GM12878 (cell line): ENCODE measurements around the gene TMEM40. TPM values are rescaled to one million over a fixed set of nuclear protein-coding genes. Genes with fewer than 3 reads are reported as not detected.

Source experiments
- BHLHE40 ChIP-seq, 2 experiments: fragments of 450-650 bp in 1 of 2; IDR thresholded peaks; 2 replicates each; pipeline ENCODE4 v1.6.1; 2011 to 2017; ENCODE audit warnings: low read depth in 2 of 2, borderline replicate concordance in 1 of 2, improper control_type of control experiment in 1 of 2, low read length in 1 of 2, mild to moderate bottlenecking in 1 of 2
- FOXM1 ChIP-seq: IDR thresholded peaks from 2 replicates; pipeline ENCODE4 v1.6.1; 2012; ENCODE audit warnings: low read depth, mild to moderate bottlenecking, inconsistent platforms, low read length, moderate library complexity
- HDAC6 ChIP-seq: fragments of 200-600 bp; sonication (generic); IDR thresholded peaks from one replicate; pipeline ENCODE4 v1.8.0; 2017; ENCODE audit warnings: antibody characterized with exemption; ENCODE audit not compliant: unreplicated experiment
- KAT2A ChIP-seq: conservative IDR thresholded peaks from 2 replicates; pipeline ENCODE4 v1.6.1; 2011; ENCODE audit warnings: low read depth, low read length; ENCODE audit not compliant: control insufficient read depth
- NFYB ChIP-seq: IDR thresholded peaks from 2 replicates; pipeline ENCODE4 v1.6.1; 2011; ENCODE audit warnings: low read depth, mild to moderate bottlenecking, low read length, improper control_type of control experiment, moderate library complexity; ENCODE audit not compliant: insufficient read depth
- RB1 ChIP-seq: fragments of 450-650 bp; formaldehyde crosslinking; IDR thresholded peaks from 2 replicates; pipeline ENCODE4 v1.6.1; 2017; ENCODE audit warnings: mild to moderate bottlenecking, borderline replicate concordance
- SUZ12 ChIP-seq: fragments of 200-600 bp; sonication (generic); IDR thresholded peaks from one replicate; pipeline ENCODE4 v1.6.1; 2018; ENCODE audit warnings: antibody characterized with exemption, mild to moderate bottlenecking; ENCODE audit not compliant: unreplicated experiment
- TAF1 ChIP-seq: IDR thresholded peaks from 2 replicates; pipeline ENCODE4 v1.6.1; 2011; ENCODE audit warnings: mild to moderate bottlenecking, low read depth, low read length, borderline replicate concordance
- polyA plus RNA-seq, 11 experiments: library from polyadenylated mRNA; depleted of rRNA in 4 of 11; unstranded in 6 of 11; stranded (reverse) in 5 of 11; fragments of >200 nt; fragmentation: Nextera tagmentation in 4 of 11; fragmentation: Illumina TruSeq in 1 of 11; extraction: Ambion mirVana in 4 of 11; extraction: Trizol in 1 of 11; gene quantifications; 1 replicate in 1 of 11; 2 replicates in 10 of 11; pipeline versions ENCODE4 v1.2.1 to v1.2.3, GENCODE V29; 2011 to 2016; ENCODE audit warnings: inconsistent platforms in 2 of 11, missing spikeins in 2 of 11, low read depth in 1 of 11
- total RNA-seq, 4 experiments: library from RNA; depleted of rRNA in 3 of 4; stranded (reverse); fragments of >200 nt in 3 of 4; fragmentation: Illumina TruSeq in 1 of 4; extraction: Trizol in 1 of 4; gene quantifications; 2 replicates each; pipeline versions ENCODE4 v1.2.1 to v1.2.3, GENCODE V29; 2013 to 2021
- TF ChIP-seq, protein P1 (sequence below): fragments of 150-350 bp; IDR thresholded peaks from 2 replicates; pipeline ENCODE4 v1.6.1; 2014; ENCODE audit warnings: mild to moderate bottlenecking, low read depth, low read length
- TF ChIP-seq, protein P2 (sequence below): fragments of 450-650 bp; conservative IDR thresholded peaks from 2 replicates; pipeline ENCODE4 v1.6.1; 2017; ENCODE audit warnings: mild to moderate bottlenecking, moderate library complexity
- TF ChIP-seq, protein P3 (sequence below): IDR thresholded peaks from 2 replicates; pipeline ENCODE4 v1.6.1; 2012; ENCODE audit warnings: low read depth, low read length, improper control_type of control experiment
- TF ChIP-seq, protein P4 (sequence below): fragments of 450-650 bp; IDR thresholded peaks from 2 replicates; pipeline ENCODE4 v1.6.1; 2016; ENCODE audit warnings: mild to moderate bottlenecking
- TF ChIP-seq, protein P5 (sequence below): IDR thresholded peaks from 2 replicates; pipeline ENCODE4 v1.6.1; 2011; ENCODE audit warnings: low read depth, low read length, improper control_type of control experiment, borderline replicate concordance

TMEM40 gene
- total and polyA plus RNA-seq, 10 of the 15 experiments (the other 5 are each of a cell fraction or from before 2014, with no cell fraction given), result 0.10 to 0.46 (median 0.27) TPM; not detected in 3

DNA sequence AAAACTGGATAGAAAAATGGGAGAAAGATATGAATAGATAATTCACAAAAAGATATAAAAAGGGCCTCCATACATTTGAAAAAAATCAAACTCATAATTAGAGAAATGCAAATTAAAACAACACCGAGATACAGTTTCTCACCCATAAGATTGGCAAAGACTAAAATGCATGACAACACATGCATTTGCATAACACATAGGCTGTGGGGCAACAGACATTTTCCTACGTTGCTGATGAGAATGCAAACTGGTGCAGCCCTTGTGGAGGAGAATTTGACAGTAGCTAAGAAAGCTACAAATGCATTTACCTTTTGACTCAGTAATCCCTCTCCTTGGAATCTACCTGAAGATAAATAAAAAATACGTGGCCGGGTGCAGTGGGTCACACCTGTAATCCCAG, 26.0 kb upstream of the TMEM40 start (continued):
- TF ChIP-seq, protein P1, sequence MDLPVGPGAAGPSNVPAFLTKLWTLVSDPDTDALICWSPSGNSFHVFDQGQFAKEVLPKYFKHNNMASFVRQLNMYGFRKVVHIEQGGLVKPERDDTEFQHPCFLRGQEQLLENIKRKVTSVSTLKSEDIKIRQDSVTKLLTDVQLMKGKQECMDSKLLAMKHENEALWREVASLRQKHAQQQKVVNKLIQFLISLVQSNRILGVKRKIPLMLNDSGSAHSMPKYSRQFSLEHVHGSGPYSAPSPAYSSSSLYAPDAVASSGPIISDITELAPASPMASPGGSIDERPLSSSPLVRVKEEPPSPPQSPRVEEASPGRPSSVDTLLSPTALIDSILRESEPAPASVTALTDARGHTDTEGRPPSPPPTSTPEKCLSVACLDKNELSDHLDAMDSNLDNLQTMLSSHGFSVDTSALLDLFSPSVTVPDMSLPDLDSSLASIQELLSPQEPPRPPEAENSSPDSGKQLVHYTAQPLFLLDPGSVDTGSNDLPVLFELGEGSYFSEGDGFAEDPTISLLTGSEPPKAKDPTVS, result no peak
- no peak for TF ChIP-seq KAT2A
- no peak for TF ChIP-seq NFYB
- TF ChIP-seq FOXM1, result no peak
- TF ChIP-seq, protein P2, sequence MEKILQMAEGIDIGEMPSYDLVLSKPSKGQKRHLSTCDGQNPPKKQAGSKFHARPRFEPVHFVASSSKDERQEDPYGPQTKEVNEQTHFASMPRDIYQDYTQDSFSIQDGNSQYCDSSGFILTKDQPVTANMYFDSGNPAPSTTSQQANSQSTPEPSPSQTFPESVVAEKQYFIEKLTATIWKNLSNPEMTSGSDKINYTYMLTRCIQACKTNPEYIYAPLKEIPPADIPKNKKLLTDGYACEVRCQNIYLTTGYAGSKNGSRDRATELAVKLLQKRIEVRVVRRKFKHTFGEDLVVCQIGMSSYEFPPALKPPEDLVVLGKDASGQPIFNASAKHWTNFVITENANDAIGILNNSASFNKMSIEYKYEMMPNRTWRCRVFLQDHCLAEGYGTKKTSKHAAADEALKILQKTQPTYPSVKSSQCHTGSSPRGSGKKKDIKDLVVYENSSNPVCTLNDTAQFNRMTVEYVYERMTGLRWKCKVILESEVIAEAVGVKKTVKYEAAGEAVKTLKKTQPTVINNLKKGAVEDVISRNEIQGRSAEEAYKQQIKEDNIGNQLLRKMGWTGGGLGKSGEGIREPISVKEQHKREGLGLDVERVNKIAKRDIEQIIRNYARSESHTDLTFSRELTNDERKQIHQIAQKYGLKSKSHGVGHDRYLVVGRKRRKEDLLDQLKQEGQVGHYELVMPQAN, result no peak
- TF ChIP-seq, protein P3, sequence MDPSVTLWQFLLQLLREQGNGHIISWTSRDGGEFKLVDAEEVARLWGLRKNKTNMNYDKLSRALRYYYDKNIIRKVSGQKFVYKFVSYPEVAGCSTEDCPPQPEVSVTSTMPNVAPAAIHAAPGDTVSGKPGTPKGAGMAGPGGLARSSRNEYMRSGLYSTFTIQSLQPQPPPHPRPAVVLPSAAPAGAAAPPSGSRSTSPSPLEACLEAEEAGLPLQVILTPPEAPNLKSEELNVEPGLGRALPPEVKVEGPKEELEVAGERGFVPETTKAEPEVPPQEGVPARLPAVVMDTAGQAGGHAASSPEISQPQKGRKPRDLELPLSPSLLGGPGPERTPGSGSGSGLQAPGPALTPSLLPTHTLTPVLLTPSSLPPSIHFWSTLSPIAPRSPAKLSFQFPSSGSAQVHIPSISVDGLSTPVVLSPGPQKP, result no peak
- TF ChIP-seq RB1, result no peak
- TF ChIP-seq BHLHE40 (IDR thresholded peaks at IDR 0.05; ENCODE audit: borderline replicate concordance in 1 of 2, low read depth in 2 of 2, low read length in 1 of 2), result no peak
- no peak for TF ChIP-seq HDAC6
- TF ChIP-seq SUZ12, result no peak
- TF ChIP-seq TAF1, result no peak
- TF ChIP-seq, protein P4, sequence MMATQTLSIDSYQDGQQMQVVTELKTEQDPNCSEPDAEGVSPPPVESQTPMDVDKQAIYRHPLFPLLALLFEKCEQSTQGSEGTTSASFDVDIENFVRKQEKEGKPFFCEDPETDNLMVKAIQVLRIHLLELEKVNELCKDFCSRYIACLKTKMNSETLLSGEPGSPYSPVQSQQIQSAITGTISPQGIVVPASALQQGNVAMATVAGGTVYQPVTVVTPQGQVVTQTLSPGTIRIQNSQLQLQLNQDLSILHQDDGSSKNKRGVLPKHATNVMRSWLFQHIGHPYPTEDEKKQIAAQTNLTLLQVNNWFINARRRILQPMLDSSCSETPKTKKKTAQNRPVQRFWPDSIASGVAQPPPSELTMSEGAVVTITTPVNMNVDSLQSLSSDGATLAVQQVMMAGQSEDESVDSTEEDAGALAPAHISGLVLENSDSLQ, result no peak
- TF ChIP-seq, protein P5, sequence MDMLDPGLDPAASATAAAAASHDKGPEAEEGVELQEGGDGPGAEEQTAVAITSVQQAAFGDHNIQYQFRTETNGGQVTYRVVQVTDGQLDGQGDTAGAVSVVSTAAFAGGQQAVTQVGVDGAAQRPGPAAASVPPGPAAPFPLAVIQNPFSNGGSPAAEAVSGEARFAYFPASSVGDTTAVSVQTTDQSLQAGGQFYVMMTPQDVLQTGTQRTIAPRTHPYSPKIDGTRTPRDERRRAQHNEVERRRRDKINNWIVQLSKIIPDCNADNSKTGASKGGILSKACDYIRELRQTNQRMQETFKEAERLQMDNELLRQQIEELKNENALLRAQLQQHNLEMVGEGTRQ, result no peak
